Vagina (tissue), 2 donors: Measurements from ENCODE around the gene SERTAD4.

ENCODE experiments used
- CTCF ChIP-seq, 3 experiments: fragments of 450-650 bp in 2 of 3; fragments of 200-600 bp in 1 of 3; sonication (generic) in 1 of 3; IDR thresholded peaks; one replicate each; pipeline ENCODE4 v1.5.1; 2017 to 2019; ENCODE audit warnings: antibody characterized with exemption in 3 of 3, mild to moderate bottlenecking in 2 of 3, moderate library complexity in 2 of 3
- POLR2AphosphoS5 ChIP-seq, 2 donors: sonication (generic); formaldehyde crosslinking; IDR thresholded peaks; one replicate each; pipeline ENCODE4 v1.9.0; 2017; ENCODE audit warnings: antibody characterized with exemption in 2 of 2, mild to moderate bottlenecking in 2 of 2, low read depth in 1 of 2; ENCODE audit not compliant: insufficient read depth in 1 of 2

- TF ChIP-seq CTCF (IDR thresholded peaks at IDR 0.05) (no peak), POLR2AphosphoS5 (IDR thresholded peaks at IDR 0.05; ENCODE audit: insufficient read depth in 1 of 2, low read depth in 1 of 2) (peak in 1 of 2 donors; percentile 16)
Measured at GRCh38 chr1:210294999-210295745, 62.6 kb downstream of the SERTAD4 start.
